DND-41 (cell line): Measurements from ENCODE around the gene ATP6V0E2.

Experiments used
- CTCF ChIP-seq: IDR thresholded peaks from 2 replicates; pipeline ENCODE4 v1.5.1; 2012; ENCODE audit warnings: borderline replicate concordance, low read length, moderate library complexity, mild to moderate bottlenecking; ENCODE audit not compliant: poor library complexity, severe bottlenecking; ENCODE audit errors: extremely low read depth
- EZH2 ChIP-seq: IDR thresholded peaks from 3 replicates; pipeline ENCODE4 v1.6.1; 2012; ENCODE audit warnings: borderline replicate concordance, low read depth, mild to moderate bottlenecking, moderate library complexity, low read length, inconsistent platforms; ENCODE audit not compliant: severe bottlenecking

DNA sequence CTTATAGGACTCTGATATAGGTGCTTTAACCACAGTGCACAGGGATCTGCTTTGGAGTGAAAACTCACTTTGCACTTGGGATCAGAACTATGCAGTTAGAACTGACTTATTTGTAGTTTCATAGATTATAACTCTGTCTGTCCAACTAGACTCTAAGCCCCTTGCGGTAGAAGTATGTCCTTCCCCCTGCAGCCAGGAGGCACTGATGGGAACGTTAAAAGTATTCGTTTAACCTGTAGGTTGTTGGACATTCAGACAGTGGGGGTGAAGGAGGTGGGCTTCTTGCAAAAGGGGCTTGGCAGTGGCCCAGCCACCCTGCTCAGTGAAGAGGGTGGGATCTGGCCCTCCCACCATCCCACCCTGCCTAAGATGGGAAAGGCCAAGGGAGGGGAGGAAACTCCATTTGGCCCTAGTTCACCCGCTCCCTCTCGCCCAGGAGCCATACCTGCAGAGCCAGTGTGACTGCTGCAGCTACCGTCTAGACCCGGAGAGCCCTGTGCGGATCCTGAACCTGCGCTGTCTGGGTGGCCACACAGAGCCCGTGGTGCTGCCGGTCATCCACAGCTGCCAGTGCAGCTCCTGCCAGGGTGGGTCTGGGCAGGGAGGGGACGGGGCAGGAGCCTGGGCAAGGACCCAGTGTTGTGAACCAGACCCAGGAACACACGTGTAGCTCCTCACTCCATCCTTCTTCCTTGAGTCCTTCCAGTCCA is 41.3 kb upstream of the ATP6V0E2 start:
- TF ChIP-seq CTCF (no peak), EZH2 (no peak)
